Measurements from ENCODE around the gene SLC12A5.
"Not testable (repeated sequence)": the region's sequence is repeated elsewhere in the genome, so short reads cannot be mapped to it uniquely, and the experiment has no call there.

The SLC12A5 gene

GRCh38 chr20:46089417-46090388 is 60.7 kb downstream of the SLC12A5 start, which contains the start of gene NCOA5:
Gene NCOA5 (minus strand): TSS chr20:46089962. CDS start chr20:46079424, 10,538 bp downstream.
- TF ChIP-seq CTCF (IDR thresholded peaks at IDR 0.05), result no peak
- DNase-seq (ENCODE audit: low spot score), result peak; percentile 94

GRCh38 chr20:46091622-46092535 is 62.9 kb downstream of the SLC12A5 start:
- H3K27ac ChIP-seq; DNase-seq (ENCODE audit: low spot score); H3K4me3 ChIP-seq: not testable (repeated sequence)

More at GRCh38 chr20:46089417-46090388, 60.7 kb downstream of the SLC12A5 start, which contains the start of gene NCOA5:
- peak within 1 kb of the TSS; percentile 80 for H3K4me3 ChIP-seq
- peak within 1 kb of the TSS; percentile 95 to 97 for H3K27ac ChIP-seq

- H3K4me3 ChIP-seq, result no peak overlapping the region
- no peak overlapping the region for H3K27ac ChIP-seq
- DNase-seq (ENCODE audit: low spot score), result no peak
- TF ChIP-seq CTCF (IDR thresholded peaks at IDR 0.05), result no peak
Measured at GRCh38 chr20:46093531-46093930, 64.5 kb downstream of the SLC12A5 start.

GRCh38 chr20:46099491-46100287 is 70.7 kb downstream of the SLC12A5 start:
- H3K4me3 ChIP-seq, result peak overlapping the region; percentile 12
- no peak for DNase-seq (ENCODE audit: low spot score)

GRCh38 chr20:46100444-46100843 is 71.4 kb downstream of the SLC12A5 start:
- not testable (repeated sequence) for H3K27ac ChIP-seq; DNase-seq (ENCODE audit: low spot score); H3K4me3 ChIP-seq

More at GRCh38 chr20:46099491-46100287, 70.7 kb downstream of the SLC12A5 start:
- TF ChIP-seq CTCF (IDR thresholded peaks at IDR 0.05), result no peak
- H3K27ac ChIP-seq, result no peak overlapping the region

GRCh38 chr20:46100988-46101387 is 72.0 kb downstream of the SLC12A5 start:
- Histone ChIP-seq H3K4me3 (no peak overlapping the region), H3K27ac (no peak overlapping the region)
- no peak for TF ChIP-seq CTCF (IDR thresholded peaks at IDR 0.05)
- DNase-seq (ENCODE audit: low spot score), result no peak

- Histone ChIP-seq H3K4me3 (no peak overlapping the region), H3K27ac (no peak overlapping the region)
- no peak for TF ChIP-seq CTCF (IDR thresholded peaks at IDR 0.05)
- no peak for DNase-seq (ENCODE audit: low spot score)
Measured at GRCh38 chr20:46101957-46102356, 72.9 kb downstream of the SLC12A5 start.

Data from coronary artery (tissue), 2 donors.